GM19452 (cell line): Measurements from ENCODE around the gene AOPEP.
"Not testable (repeated sequence)": the region's sequence is repeated elsewhere in the genome, so short reads cannot be mapped to it uniquely, and the experiment has no call there.

ENCODE experiments used
- ATAC-seq: cut with Tn5 transposase; IDR thresholded peaks from one replicate; pipeline ENCODE4 v1.9.1; 2021; ENCODE audit not compliant: unreplicated experiment

The AOPEP gene

GRCh38 chr9:94950579-94951323 is 224.3 kb downstream of the AOPEP start:
- ATAC-seq: no peak

- no peak for ATAC-seq
These were observed 225.0 kb downstream of the AOPEP start for GRCh38 chr9:94951324-94952135.

GRCh38 chr9:94952565-94953373 is 226.3 kb downstream of the AOPEP start:
- ATAC-seq: peak; percentile 93

GRCh38 chr9:94956731-94957130 is 230.2 kb downstream of the AOPEP start:
- no peak for ATAC-seq

GRCh38 chr9:94960964-94961363 is 234.5 kb downstream of the AOPEP start:
- no peak for ATAC-seq

GRCh38 chr9:94961870-94962269 is 235.4 kb downstream of the AOPEP start:
- no peak for ATAC-seq

- not testable (repeated sequence) for ATAC-seq
These were observed 239.1 kb downstream of the AOPEP start for GRCh38 chr9:94965631-94966030.

- ATAC-seq: not testable (repeated sequence)
These were observed 239.5 kb downstream of the AOPEP start for GRCh38 chr9:94966046-94966445.

GRCh38 chr9:94967482-94967881 is 241.0 kb downstream of the AOPEP start:
- ATAC-seq: no peak

GRCh38 chr9:94971378-94972131 is 245.1 kb downstream of the AOPEP start:
- no peak for ATAC-seq

GRCh38 chr9:94973451-94973941 is 247.0 kb downstream of the AOPEP start:
- no peak for ATAC-seq

- ATAC-seq: no peak
These were observed 247.8 kb downstream of the AOPEP start for GRCh38 chr9:94974154-94974879.

GRCh38 chr9:94975480-94975879 is 249.0 kb downstream of the AOPEP start:
- no peak for ATAC-seq

- no peak for ATAC-seq
These were observed 249.6 kb downstream of the AOPEP start for GRCh38 chr9:94976077-94976476.

GRCh38 chr9:94977416-94977815 is 250.9 kb downstream of the AOPEP start:
- ATAC-seq: no peak

- no peak for ATAC-seq
These were observed 253.5 kb downstream of the AOPEP start for GRCh38 chr9:94979904-94980507.

- ATAC-seq: no peak
These were observed 254.6 kb downstream of the AOPEP start for GRCh38 chr9:94980947-94981722.

- ATAC-seq: no peak
These were observed 255.2 kb downstream of the AOPEP start for GRCh38 chr9:94981723-94982090.

GRCh38 chr9:94982211-94982610 is 255.7 kb downstream of the AOPEP start:
- ATAC-seq: no peak
